Esophagus squamous epithelium (tissue), 4 donors: ENCODE data around the gene HSPA12A.

ENCODE experiments used
- CTCF ChIP-seq, 6 experiments: fragments of 450-650 bp in 4 of 6; fragments of 200-600 bp in 2 of 6; sonication (generic) in 2 of 6; IDR thresholded peaks; one replicate each; pipeline ENCODE4 v1.5.1; 2016 to 2019; ENCODE audit warnings: antibody characterized with exemption in 6 of 6, mild to moderate bottlenecking in 4 of 6, moderate library complexity in 4 of 6
- POLR2A ChIP-seq, 4 donors: fragments of 450-650 bp; IDR thresholded peaks; one replicate each; pipeline ENCODE4 v1.6.1; 2017; ENCODE audit warnings: antibody characterized with exemption in 4 of 4, mild to moderate bottlenecking in 4 of 4, moderate library complexity in 3 of 4

GRCh38 chr10:116761883-116762282 lies 19.5 kb upstream of the HSPA12A start:
- TF ChIP-seq POLR2A (IDR thresholded peaks at IDR 0.05) (no peak), CTCF (IDR thresholded peaks at IDR 0.05) (no peak)
